ENCODE data around the gene SYNDIG1. TPM values are rescaled to one million over a fixed set of nuclear protein-coding genes. Genes with fewer than 3 reads are reported as not detected.

Gene SYNDIG1
- total RNA-seq, 1 donor from 2014 or later: 5.6 TPM

DNA sequence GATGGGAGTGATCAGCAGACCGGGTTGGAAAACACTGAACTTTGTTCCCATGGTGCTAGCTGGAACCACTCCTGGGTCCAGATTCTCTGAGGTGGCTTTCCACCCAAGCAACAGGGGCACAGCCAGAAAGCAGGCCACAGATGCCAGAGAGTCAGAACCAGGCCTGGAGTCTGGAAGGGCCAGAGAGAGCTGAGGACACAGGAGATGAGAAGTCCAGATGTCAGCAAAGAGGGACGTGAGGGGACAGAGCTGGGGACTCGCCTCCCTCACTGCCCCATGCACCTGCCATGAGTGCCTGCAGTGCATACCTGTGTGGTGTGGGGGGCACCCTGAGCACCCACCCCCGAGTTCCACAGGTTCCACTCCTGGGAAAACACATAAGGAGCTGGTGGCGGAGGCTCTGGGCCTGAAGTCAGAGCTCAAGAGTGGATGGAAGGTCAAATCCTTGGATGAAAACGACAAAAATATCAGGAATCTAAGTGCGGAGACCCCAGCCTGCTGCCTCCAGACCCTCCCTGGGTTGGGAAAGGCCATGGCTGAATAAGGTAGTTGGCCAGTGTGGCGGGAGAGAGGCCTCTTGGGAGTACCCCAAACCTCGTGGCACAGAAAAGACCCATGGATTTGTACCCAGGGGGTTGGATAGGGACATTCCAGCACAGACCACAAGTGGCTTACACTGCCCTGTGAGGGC lies 224.2 kb downstream of the SYNDIG1 start:
- no peaks in the 10 kb centered on the region for H3K9me3 Mint-ChIP-seq (ENCODE audit: low read depth)
- peak; percentile 46 for DNase-seq (ENCODE audit: low spot score)
- peaks cover 17% of the 10 kb centered on the region for H3K27me3 Mint-ChIP-seq (ENCODE audit: low read depth)
- no peak overlapping the region for H3K27ac Mint-ChIP-seq (ENCODE audit: unreplicated experiment)
- H3K4me1 Mint-ChIP-seq (ENCODE audit: low read depth): peaks cover 11% of the 10 kb centered on the region
- H3K36me3 Mint-ChIP-seq (ENCODE audit: low read depth): no peaks in the 10 kb centered on the region
- TF ChIP-seq, protein P1, sequence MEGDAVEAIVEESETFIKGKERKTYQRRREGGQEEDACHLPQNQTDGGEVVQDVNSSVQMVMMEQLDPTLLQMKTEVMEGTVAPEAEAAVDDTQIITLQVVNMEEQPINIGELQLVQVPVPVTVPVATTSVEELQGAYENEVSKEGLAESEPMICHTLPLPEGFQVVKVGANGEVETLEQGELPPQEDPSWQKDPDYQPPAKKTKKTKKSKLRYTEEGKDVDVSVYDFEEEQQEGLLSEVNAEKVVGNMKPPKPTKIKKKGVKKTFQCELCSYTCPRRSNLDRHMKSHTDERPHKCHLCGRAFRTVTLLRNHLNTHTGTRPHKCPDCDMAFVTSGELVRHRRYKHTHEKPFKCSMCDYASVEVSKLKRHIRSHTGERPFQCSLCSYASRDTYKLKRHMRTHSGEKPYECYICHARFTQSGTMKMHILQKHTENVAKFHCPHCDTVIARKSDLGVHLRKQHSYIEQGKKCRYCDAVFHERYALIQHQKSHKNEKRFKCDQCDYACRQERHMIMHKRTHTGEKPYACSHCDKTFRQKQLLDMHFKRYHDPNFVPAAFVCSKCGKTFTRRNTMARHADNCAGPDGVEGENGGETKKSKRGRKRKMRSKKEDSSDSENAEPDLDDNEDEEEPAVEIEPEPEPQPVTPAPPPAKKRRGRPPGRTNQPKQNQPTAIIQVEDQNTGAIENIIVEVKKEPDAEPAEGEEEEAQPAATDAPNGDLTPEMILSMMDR (IDR thresholded peaks at IDR 0.05): no peak
- H3K4me3 Mint-ChIP-seq (ENCODE audit: unreplicated experiment): no peak overlapping the region

DNA sequence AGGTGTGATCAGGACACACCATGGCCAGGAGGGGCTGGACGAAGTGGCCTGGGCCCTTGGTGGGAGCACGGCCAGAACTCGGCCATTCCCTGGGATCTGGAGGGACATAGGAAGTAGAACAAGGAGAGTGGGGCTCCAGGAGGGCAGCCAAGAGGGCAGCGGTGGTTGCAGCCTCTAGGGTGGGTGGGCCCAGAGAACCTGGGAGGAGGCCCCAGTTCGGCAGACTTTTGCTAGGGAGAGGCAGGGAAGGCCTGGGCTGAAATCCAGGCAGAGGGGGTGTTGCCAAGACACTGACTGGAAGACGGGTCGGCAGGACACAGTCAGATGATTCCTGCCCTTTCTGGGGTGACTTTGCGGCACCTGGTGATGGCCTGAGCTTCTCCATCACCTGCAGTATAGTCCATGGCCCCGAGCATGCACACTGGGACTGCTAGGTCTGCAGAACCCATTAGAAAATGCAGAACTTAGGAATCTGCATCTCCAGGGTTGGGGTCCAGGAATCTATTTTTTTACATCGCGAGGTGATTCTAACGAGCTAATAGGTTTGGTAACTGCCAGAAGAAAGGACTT lies 224.8 kb downstream of the SYNDIG1 start:
- Mint-ChIP-seq H3K4me3 (ENCODE audit: unreplicated experiment) (no peak overlapping the region), H3K27me3 (ENCODE audit: low read depth) (peaks cover 15% of the 10 kb centered on the region), H3K9me3 (ENCODE audit: low read depth) (no peaks in the 10 kb centered on the region), H3K36me3 (ENCODE audit: low read depth) (no peaks in the 10 kb centered on the region), H3K4me1 (ENCODE audit: low read depth) (peaks cover 11% of the 10 kb centered on the region), H3K27ac (ENCODE audit: unreplicated experiment) (no peak overlapping the region)
- TF ChIP-seq, protein P1 (IDR thresholded peaks at IDR 0.05): no peak
- DNase-seq (ENCODE audit: low spot score): peak; percentile 65

DNA sequence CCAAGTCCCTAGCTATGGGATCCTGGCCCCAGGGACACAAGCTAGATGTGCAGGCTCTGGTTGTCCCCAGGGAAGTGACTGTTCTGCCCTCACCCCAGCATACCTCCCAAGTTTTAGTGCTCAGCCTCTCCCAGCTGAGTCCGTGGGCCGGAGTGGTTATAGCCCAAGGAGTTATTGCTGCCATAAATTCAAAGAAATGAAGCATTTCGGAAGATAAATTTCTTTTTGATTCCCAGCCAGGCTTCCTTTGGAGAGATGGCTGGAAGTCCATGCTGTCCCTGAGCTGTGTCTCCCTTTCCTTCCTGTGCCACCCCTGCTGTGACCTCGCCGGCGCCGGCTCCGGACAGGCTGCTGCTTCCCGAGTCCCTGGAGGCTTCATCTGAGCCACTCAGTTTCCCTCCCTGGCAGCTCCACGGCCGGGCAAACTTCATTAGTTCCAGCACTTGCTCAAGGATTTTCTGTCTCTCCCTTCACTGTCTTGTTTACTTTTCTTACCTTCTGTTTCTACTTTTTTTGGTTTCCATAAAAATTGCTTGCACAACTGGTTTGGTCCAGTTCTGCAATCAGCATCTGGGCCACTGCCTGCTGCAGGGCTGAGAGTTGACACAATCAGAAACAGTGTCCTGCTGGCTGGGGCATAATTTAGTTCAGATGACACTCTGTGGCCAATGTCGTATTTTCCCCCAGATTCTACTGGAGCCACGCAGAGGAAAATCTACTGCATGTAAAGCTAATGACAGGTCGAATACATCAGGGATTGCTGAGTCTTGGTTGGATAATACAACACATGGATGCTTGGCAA lies 225.5 kb downstream of the SYNDIG1 start:
- Mint-ChIP-seq H3K9me3 (ENCODE audit: low read depth) (no peaks in the 10 kb centered on the region), H3K4me1 (ENCODE audit: low read depth) (peaks cover 11% of the 10 kb centered on the region), H3K36me3 (ENCODE audit: low read depth) (no peaks in the 10 kb centered on the region), H3K4me3 (ENCODE audit: unreplicated experiment) (no peak overlapping the region), H3K27ac (ENCODE audit: unreplicated experiment) (no peak overlapping the region), H3K27me3 (ENCODE audit: low read depth) (peaks cover 9% of the 10 kb centered on the region)
- TF ChIP-seq, protein P1 (IDR thresholded peaks at IDR 0.05): no peak
- DNase-seq (ENCODE audit: low spot score): peak; percentile 34

DNA sequence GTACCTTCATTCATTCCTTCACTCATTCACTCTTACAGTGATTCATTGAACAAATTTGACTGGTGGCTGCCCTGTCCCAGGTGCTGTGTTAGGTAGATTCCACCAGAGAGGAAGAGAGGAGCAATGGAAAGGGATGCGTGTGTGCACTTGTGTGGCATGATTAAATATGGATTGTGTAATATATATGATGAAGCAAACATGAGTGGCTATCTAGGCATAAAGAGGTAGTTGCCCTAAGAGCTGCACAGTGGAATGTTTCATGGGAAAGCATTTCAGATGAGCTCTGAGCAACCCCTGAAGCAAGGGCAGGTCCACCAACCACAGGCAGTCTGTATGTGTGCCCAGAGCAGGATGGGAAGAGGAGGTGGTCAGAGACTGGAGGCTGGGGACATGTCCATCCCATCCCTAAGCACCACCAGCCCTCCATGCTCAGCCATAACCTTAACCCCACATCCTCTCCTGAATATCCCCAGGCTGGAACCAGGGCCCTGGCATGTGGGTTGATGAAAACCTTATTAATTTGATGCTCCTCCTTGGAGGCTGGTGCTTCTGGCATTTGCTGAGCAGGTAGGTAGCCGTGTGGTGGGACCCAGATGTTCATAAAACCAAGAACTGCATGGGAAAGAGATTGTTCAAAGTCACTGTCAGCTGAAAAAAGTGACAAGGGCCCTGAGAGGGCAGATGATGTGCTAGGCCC lies 226.2 kb downstream of the SYNDIG1 start:
- no peak for DNase-seq (ENCODE audit: low spot score)
- no peak overlapping the region for H3K4me3 Mint-ChIP-seq (ENCODE audit: unreplicated experiment)
- H3K27ac Mint-ChIP-seq (ENCODE audit: unreplicated experiment): no peak overlapping the region
- TF ChIP-seq, protein P1 (IDR thresholded peaks at IDR 0.05): no peak
- no peaks in the 10 kb centered on the region for H3K36me3 Mint-ChIP-seq (ENCODE audit: low read depth)
- H3K4me1 Mint-ChIP-seq (ENCODE audit: low read depth): peaks cover 11% of the 10 kb centered on the region
- no peaks in the 10 kb centered on the region for H3K9me3 Mint-ChIP-seq (ENCODE audit: low read depth)
- H3K27me3 Mint-ChIP-seq (ENCODE audit: low read depth): peaks cover 5% of the 10 kb centered on the region

DNA sequence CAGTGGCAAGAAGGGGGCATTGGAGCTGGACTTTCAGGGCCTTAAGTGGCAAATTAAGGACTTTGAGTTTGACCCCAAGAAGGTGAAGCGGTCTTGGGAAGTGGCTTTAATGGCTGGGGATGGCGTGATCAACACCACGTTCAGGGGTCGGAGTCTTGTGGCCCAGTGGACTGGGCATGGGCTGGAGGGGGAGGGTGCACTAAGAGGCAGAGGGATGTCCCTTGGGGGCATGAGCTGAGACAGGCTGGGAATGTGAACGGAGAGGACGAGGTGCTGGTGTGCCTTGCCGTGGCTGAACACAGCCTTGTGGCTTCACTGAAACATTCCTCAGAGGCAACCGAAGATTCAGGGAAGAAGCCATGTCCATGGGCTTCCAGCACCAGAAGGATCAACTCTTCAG lies 227.0 kb downstream of the SYNDIG1 start:
- TF ChIP-seq, protein P1 (IDR thresholded peaks at IDR 0.05): no peak
- Mint-ChIP-seq H3K4me1 (ENCODE audit: low read depth) (peaks cover 11% of the 10 kb centered on the region), H3K27me3 (ENCODE audit: low read depth) (peaks cover 5% of the 10 kb centered on the region), H3K9me3 (ENCODE audit: low read depth) (no peaks in the 10 kb centered on the region), H3K36me3 (ENCODE audit: low read depth) (no peaks in the 10 kb centered on the region), H3K27ac (ENCODE audit: unreplicated experiment) (no peak overlapping the region), H3K4me3 (ENCODE audit: unreplicated experiment) (no peak overlapping the region)
- DNase-seq (ENCODE audit: low spot score): no peak
